ENCODE data around the gene LLPH. TPM values are rescaled to one million over a fixed set of nuclear protein-coding genes. Genes with fewer than 3 reads are reported as not detected.

The LLPH gene
- total and polyA plus RNA-seq, 5 donors from 2014 or later, result 31.2 to 52.4 (median 35.3) TPM

GRCh38 chr12:66109056-66109455 lies 21.5 kb downstream of the LLPH start:
- no peaks in the 10 kb centered on the region for H3K36me3 Mint-ChIP-seq
- H3K27me3 ChIP-seq (ENCODE audit: control insufficient read depth, insufficient read depth, low read length), result peaks cover 5% of the 10 kb centered on the region
- no peaks in the 10 kb centered on the region for H3K36me3 ChIP-seq (ENCODE audit: control insufficient read depth, insufficient read depth, low read length)
- no peak for ATAC-seq (ENCODE audit: low read depth in 2 of 2)
- H3K27me3 Mint-ChIP-seq, result peaks cover 19% of the 10 kb centered on the region
- H3K27ac ChIP-seq (ENCODE audit: insufficient read depth, low read length, poor library complexity, severe bottlenecking), result no peak overlapping the region
- H3K27ac Mint-ChIP-seq, result no peak overlapping the region
- H3K9me3 ChIP-seq (ENCODE audit: control insufficient read depth in 2 of 2, low read length in 2 of 2), result no peaks in the 10 kb centered on the region
- H3K4me1 ChIP-seq (ENCODE audit: control insufficient read depth, insufficient read depth, low read length, poor library complexity, severe bottlenecking), result peaks cover 3% of the 10 kb centered on the region
- H3K9me3 Mint-ChIP-seq, result peaks cover 0 to 2% (median 0%) of the 10 kb centered on the region in 7 donors
- no peak overlapping the region for H3K4me3 ChIP-seq (ENCODE audit: low read depth, low read length)
- peaks cover 0 to 7% (median 4%) of the 10 kb centered on the region in 4 donors for H3K4me1 Mint-ChIP-seq
- H3K4me3 Mint-ChIP-seq, result no peak overlapping the region
- no peak for DNase-seq

- H3K27ac Mint-ChIP-seq, result no peak overlapping the region
- peaks cover 19% of the 10 kb centered on the region for H3K27me3 Mint-ChIP-seq
- peaks cover 0 to 2% (median 0%) of the 10 kb centered on the region in 7 donors for H3K9me3 Mint-ChIP-seq
- H3K36me3 Mint-ChIP-seq, result no peaks in the 10 kb centered on the region
- H3K4me1 Mint-ChIP-seq, result peaks cover 0 to 7% (median 4%) of the 10 kb centered on the region in 4 donors
- no peak for DNase-seq
- Histone ChIP-seq H3K4me1 (ENCODE audit: control insufficient read depth, insufficient read depth, low read length, poor library complexity, severe bottlenecking) (peaks cover 3% of the 10 kb centered on the region), H3K36me3 (ENCODE audit: control insufficient read depth, insufficient read depth, low read length) (no peaks in the 10 kb centered on the region), H3K27ac (ENCODE audit: insufficient read depth, low read length, poor library complexity, severe bottlenecking) (no peak overlapping the region), H3K9me3 (ENCODE audit: control insufficient read depth in 2 of 2, low read length in 2 of 2) (no peaks in the 10 kb centered on the region), H3K27me3 (ENCODE audit: control insufficient read depth, insufficient read depth, low read length) (peaks cover 5% of the 10 kb centered on the region), H3K4me3 (ENCODE audit: low read depth, low read length) (no peak overlapping the region)
- no peak overlapping the region for H3K4me3 Mint-ChIP-seq
- no peak for ATAC-seq (ENCODE audit: low read depth in 2 of 2)
Measured at GRCh38 chr12:66108386-66108785, 22.2 kb downstream of the LLPH start.

- Histone ChIP-seq H3K27ac (ENCODE audit: insufficient read depth, low read length, poor library complexity, severe bottlenecking) (no peak overlapping the region), H3K36me3 (ENCODE audit: control insufficient read depth, insufficient read depth, low read length) (no peaks in the 10 kb centered on the region), H3K9me3 (ENCODE audit: control insufficient read depth in 2 of 2, low read length in 2 of 2) (no peaks in the 10 kb centered on the region), H3K4me1 (ENCODE audit: control insufficient read depth, insufficient read depth, low read length, poor library complexity, severe bottlenecking) (peaks cover 3% of the 10 kb centered on the region), H3K4me3 (ENCODE audit: low read depth, low read length) (peak overlapping the region; percentile 14), H3K27me3 (ENCODE audit: control insufficient read depth, insufficient read depth, low read length) (peaks cover 11% of the 10 kb centered on the region)
- peaks cover 0 to 7% (median 4%) of the 10 kb centered on the region in 4 donors for H3K4me1 Mint-ChIP-seq
- peaks cover 0 to 2% (median 0%) of the 10 kb centered on the region in 7 donors for H3K9me3 Mint-ChIP-seq
- H3K27ac Mint-ChIP-seq, result no peak overlapping the region
- peak; percentile 71 to 73 for ATAC-seq (ENCODE audit: low read depth in 2 of 2)
- DNase-seq, result peak; percentile 29 to 84 (median 73)
- peaks cover 19% of the 10 kb centered on the region for H3K27me3 Mint-ChIP-seq
- no peak overlapping the region for H3K4me3 Mint-ChIP-seq
- H3K36me3 Mint-ChIP-seq, result no peaks in the 10 kb centered on the region
Measured at GRCh38 chr12:66107451-66107915, 23.1 kb downstream of the LLPH start.

- Mint-ChIP-seq H3K4me1 (peaks cover 0 to 7% (median 4%) of the 10 kb centered on the region in 4 donors), H3K27me3 (peaks cover 19% of the 10 kb centered on the region), H3K27ac (no peak overlapping the region), H3K9me3 (peaks cover 0 to 3% (median 0%) of the 10 kb centered on the region in 7 donors), H3K36me3 (no peaks in the 10 kb centered on the region), H3K4me3 (no peak overlapping the region)
- H3K36me3 ChIP-seq (ENCODE audit: control insufficient read depth, insufficient read depth, low read length), result no peaks in the 10 kb centered on the region
- no peak overlapping the region for H3K4me3 ChIP-seq (ENCODE audit: low read depth, low read length)
- DNase-seq (no peak), ATAC-seq (ENCODE audit: low read depth in 2 of 2) (no peak)
- peaks cover 3% of the 10 kb centered on the region for H3K4me1 ChIP-seq (ENCODE audit: control insufficient read depth, insufficient read depth, low read length, poor library complexity, severe bottlenecking)
- H3K27me3 ChIP-seq (ENCODE audit: control insufficient read depth, insufficient read depth, low read length), result peaks cover 17% of the 10 kb centered on the region
- no peak overlapping the region for H3K27ac ChIP-seq (ENCODE audit: insufficient read depth, low read length, poor library complexity, severe bottlenecking)
- peaks cover 0 to 2% of the 10 kb centered on the region in 2 experiments for H3K9me3 ChIP-seq (ENCODE audit: control insufficient read depth in 2 of 2, low read length in 2 of 2)
Measured at GRCh38 chr12:66103016-66103913, 27.3 kb downstream of the LLPH start.

GRCh38 chr12:66092559-66093269 lies 37.8 kb downstream of the LLPH start:
- Histone ChIP-seq H3K27me3 (ENCODE audit: control insufficient read depth, insufficient read depth, low read length) (peaks cover 2% of the 10 kb centered on the region), H3K4me3 (ENCODE audit: low read depth, low read length) (no peak overlapping the region), H3K4me1 (ENCODE audit: control insufficient read depth, insufficient read depth, low read length, poor library complexity, severe bottlenecking) (no peaks in the 10 kb centered on the region), H3K27ac (ENCODE audit: insufficient read depth, low read length, poor library complexity, severe bottlenecking) (no peak overlapping the region), H3K36me3 (ENCODE audit: control insufficient read depth, insufficient read depth, low read length) (no peaks in the 10 kb centered on the region), H3K9me3 (ENCODE audit: control insufficient read depth in 2 of 2, low read length in 2 of 2) (no peaks in the 10 kb centered on the region)
- Mint-ChIP-seq H3K27ac (no peak overlapping the region), H3K9me3 (peaks cover 0 to 2% (median 0%) of the 10 kb centered on the region in 7 donors), H3K4me1 (peaks cover 0 to 2% (median 0%) of the 10 kb centered on the region in 4 donors), H3K27me3 (peaks cover 34% of the 10 kb centered on the region), H3K4me3 (no peak overlapping the region), H3K36me3 (no peaks in the 10 kb centered on the region)
- DNase-seq, result no peak
- no peak for ATAC-seq (ENCODE audit: low read depth in 2 of 2)

GRCh38 chr12:66090157-66090556 lies 40.4 kb downstream of the LLPH start:
- Histone ChIP-seq H3K27ac (ENCODE audit: insufficient read depth, low read length, poor library complexity, severe bottlenecking) (no peak overlapping the region), H3K4me1 (ENCODE audit: control insufficient read depth, insufficient read depth, low read length, poor library complexity, severe bottlenecking) (no peaks in the 10 kb centered on the region), H3K9me3 (ENCODE audit: control insufficient read depth in 2 of 2, low read length in 2 of 2) (no peaks in the 10 kb centered on the region), H3K36me3 (ENCODE audit: control insufficient read depth, insufficient read depth, low read length) (no peaks in the 10 kb centered on the region), H3K27me3 (ENCODE audit: control insufficient read depth, insufficient read depth, low read length) (peaks cover 2% of the 10 kb centered on the region), H3K4me3 (ENCODE audit: low read depth, low read length) (no peak overlapping the region)
- Mint-ChIP-seq H3K4me1 (peaks cover 0 to 3% (median 0%) of the 10 kb centered on the region in 4 donors), H3K4me3 (no peak overlapping the region), H3K9me3 (peaks cover 0 to 2% (median 0%) of the 10 kb centered on the region in 7 donors), H3K27ac (no peak overlapping the region), H3K36me3 (no peaks in the 10 kb centered on the region), H3K27me3 (peaks cover 29% of the 10 kb centered on the region)
- ATAC-seq (ENCODE audit: low read depth in 2 of 2) (no peak), DNase-seq (no peak)

- H3K36me3 Mint-ChIP-seq, result no peaks in the 10 kb centered on the region
- no peak overlapping the region for H3K4me3 Mint-ChIP-seq
- H3K27me3 Mint-ChIP-seq, result peaks cover 24% of the 10 kb centered on the region
- Histone ChIP-seq H3K36me3 (ENCODE audit: control insufficient read depth, insufficient read depth, low read length) (no peaks in the 10 kb centered on the region), H3K9me3 (ENCODE audit: control insufficient read depth in 2 of 2, low read length in 2 of 2) (no peaks in the 10 kb centered on the region), H3K27me3 (ENCODE audit: control insufficient read depth, insufficient read depth, low read length) (peaks cover 2% of the 10 kb centered on the region), H3K4me1 (ENCODE audit: control insufficient read depth, insufficient read depth, low read length, poor library complexity, severe bottlenecking) (no peaks in the 10 kb centered on the region), H3K4me3 (ENCODE audit: low read depth, low read length) (no peak overlapping the region), H3K27ac (ENCODE audit: insufficient read depth, low read length, poor library complexity, severe bottlenecking) (no peak overlapping the region)
- H3K4me1 Mint-ChIP-seq, result peaks cover 0 to 2% (median 0%) of the 10 kb centered on the region in 4 donors
- no peak overlapping the region for H3K27ac Mint-ChIP-seq
- DNase-seq (peak; percentile 2 to 55 (median 25)), ATAC-seq (ENCODE audit: low read depth in 2 of 2) (no peak)
- peaks cover 0 to 15% (median 4%) of the 10 kb centered on the region in 7 donors for H3K9me3 Mint-ChIP-seq
Measured at GRCh38 chr12:66087365-66087943, 43.1 kb downstream of the LLPH start.
